ENCODE measurements around the gene SHROOM3. TPM values are rescaled to one million over a fixed set of nuclear protein-coding genes. Genes with fewer than 3 reads are reported as not detected.
"Not testable (repeated sequence)": the region's sequence is repeated elsewhere in the genome, so short reads cannot be mapped to it uniquely, and the experiment has no call there.

Gene SHROOM3
- total RNA-seq: 320 TPM

- no peak for DNase-seq (ENCODE audit: low spot score)
Observed at GRCh38 chr4:76434901-76435527, at the start of gene SHROOM3. TSS of gene SHROOM3 (plus strand) at chr4:76435229. CDS start at chr4:76436053, 824 bp downstream.

- DNase-seq (ENCODE audit: low spot score): no peak
Observed at GRCh38 chr4:76385974-76386373, 49.1 kb upstream of the SHROOM3 start.

- no peak for DNase-seq (ENCODE audit: low spot score)
Observed at GRCh38 chr4:76386566-76387305, 48.3 kb upstream of the SHROOM3 start.

GRCh38 chr4:76388160-76388908 lies 46.7 kb upstream of the SHROOM3 start:
- no peak for DNase-seq (ENCODE audit: low spot score)

- DNase-seq (ENCODE audit: low spot score): no peak
Observed at GRCh38 chr4:76401654-76402053, 33.4 kb upstream of the SHROOM3 start.

- no peak for DNase-seq (ENCODE audit: low spot score)
Observed at GRCh38 chr4:76406081-76406480, 28.9 kb upstream of the SHROOM3 start.

GRCh38 chr4:76407440-76408119 lies 27.4 kb upstream of the SHROOM3 start:
- no peak for DNase-seq (ENCODE audit: low spot score)

- no peak for DNase-seq (ENCODE audit: low spot score)
Observed at GRCh38 chr4:76410636-76411035, 24.4 kb upstream of the SHROOM3 start.

- DNase-seq (ENCODE audit: low spot score): no peak
Observed at GRCh38 chr4:76420188-76420761, 14.8 kb upstream of the SHROOM3 start.

GRCh38 chr4:76420762-76421581 lies 14.1 kb upstream of the SHROOM3 start, which contains the start of gene CCDC158:
TSS of gene CCDC158 (minus strand) at chr4:76421141. CDS start at chr4:76403207, 17,934 bp downstream.
- DNase-seq (ENCODE audit: low spot score): no peak

- not testable (repeated sequence) for DNase-seq (ENCODE audit: low spot score)
Observed at GRCh38 chr4:76423159-76423558, 11.9 kb upstream of the SHROOM3 start.

GRCh38 chr4:76426272-76426671 lies 8.8 kb upstream of the SHROOM3 start:
- no peak for DNase-seq (ENCODE audit: low spot score)

GRCh38 chr4:76429636-76430035 lies 5.4 kb upstream of the SHROOM3 start:
- DNase-seq (ENCODE audit: low spot score): no peak

GRCh38 chr4:76430519-76431388 lies 4.3 kb upstream of the SHROOM3 start:
- no peak for DNase-seq (ENCODE audit: low spot score)

GRCh38 chr4:76435528-76436319 lies 695 bp downstream of the SHROOM3 start:
- no peak for DNase-seq (ENCODE audit: low spot score)

- DNase-seq (ENCODE audit: low spot score): no peak
Observed at GRCh38 chr4:76439491-76439890, 4.5 kb downstream of the SHROOM3 start.

- no peak for DNase-seq (ENCODE audit: low spot score)
Observed at GRCh38 chr4:76441881-76442280, 6.9 kb downstream of the SHROOM3 start.

- DNase-seq (ENCODE audit: low spot score): no peak
Observed at GRCh38 chr4:76442807-76443206, 7.8 kb downstream of the SHROOM3 start.

GRCh38 chr4:76443376-76443775 lies 8.3 kb downstream of the SHROOM3 start:
- DNase-seq (ENCODE audit: low spot score): no peak
